ENCODE results near the gene SFMBT1.

SFMBT1 gene

DNA sequence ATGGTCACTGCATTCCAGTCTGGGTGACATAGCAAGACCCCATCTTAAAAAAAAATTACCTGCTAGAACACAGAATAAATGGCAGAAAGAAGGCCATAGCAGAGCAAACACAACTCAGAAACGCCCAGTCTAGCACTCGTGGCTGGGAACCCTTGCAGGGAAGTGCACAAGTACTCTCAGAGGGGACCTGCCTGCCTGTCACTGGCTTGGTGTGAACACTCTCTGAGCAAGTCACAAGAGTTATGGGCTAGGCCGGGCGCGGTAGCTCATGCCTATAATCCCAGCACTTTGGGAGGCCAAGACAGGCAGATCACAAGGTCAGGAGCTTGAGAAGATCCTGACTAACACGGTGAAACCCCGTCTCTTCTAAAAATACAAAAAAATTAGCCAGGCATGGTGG is 17.2 kb downstream of the SFMBT1 start:
- no peak for DNase-seq (ENCODE audit: low spot score)
- Histone ChIP-seq H3K27ac (no peak overlapping the region), H3K4me3 (no peak overlapping the region)
- TF ChIP-seq, protein P1, sequence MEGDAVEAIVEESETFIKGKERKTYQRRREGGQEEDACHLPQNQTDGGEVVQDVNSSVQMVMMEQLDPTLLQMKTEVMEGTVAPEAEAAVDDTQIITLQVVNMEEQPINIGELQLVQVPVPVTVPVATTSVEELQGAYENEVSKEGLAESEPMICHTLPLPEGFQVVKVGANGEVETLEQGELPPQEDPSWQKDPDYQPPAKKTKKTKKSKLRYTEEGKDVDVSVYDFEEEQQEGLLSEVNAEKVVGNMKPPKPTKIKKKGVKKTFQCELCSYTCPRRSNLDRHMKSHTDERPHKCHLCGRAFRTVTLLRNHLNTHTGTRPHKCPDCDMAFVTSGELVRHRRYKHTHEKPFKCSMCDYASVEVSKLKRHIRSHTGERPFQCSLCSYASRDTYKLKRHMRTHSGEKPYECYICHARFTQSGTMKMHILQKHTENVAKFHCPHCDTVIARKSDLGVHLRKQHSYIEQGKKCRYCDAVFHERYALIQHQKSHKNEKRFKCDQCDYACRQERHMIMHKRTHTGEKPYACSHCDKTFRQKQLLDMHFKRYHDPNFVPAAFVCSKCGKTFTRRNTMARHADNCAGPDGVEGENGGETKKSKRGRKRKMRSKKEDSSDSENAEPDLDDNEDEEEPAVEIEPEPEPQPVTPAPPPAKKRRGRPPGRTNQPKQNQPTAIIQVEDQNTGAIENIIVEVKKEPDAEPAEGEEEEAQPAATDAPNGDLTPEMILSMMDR (IDR thresholded peaks at IDR 0.05): no peak

DNA sequence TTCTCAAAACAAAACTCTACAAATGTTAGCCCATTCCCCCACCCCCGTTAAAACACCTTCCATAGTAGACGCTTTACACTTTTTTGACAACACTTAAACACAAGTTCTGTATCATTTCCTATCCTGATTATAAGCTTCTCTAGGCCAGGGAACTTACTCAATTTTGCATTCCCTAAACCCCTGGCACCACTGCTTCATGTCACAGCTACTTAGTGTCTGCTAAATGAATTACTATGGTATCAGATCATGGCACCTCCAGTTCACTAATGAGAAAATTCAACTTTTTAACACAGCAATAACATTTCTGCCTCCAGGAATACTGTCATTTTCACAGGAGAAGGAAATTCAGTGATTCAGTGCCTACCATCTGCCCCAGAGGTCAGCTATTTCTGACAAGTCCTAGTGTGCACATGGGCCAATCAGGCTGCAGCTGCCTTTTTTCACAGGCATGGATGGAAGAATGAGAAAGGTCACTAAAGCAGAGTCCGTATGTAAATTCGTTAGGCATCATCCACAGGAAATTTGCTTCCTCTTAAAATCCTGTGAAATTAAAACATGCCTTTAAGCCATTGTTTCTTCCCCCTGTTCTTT is 18.5 kb downstream of the SFMBT1 start:
- DNase-seq (ENCODE audit: low spot score): no peak
- TF ChIP-seq, protein P1 (IDR thresholded peaks at IDR 0.05): no peak
- no peak overlapping the region for H3K4me3 ChIP-seq
- no peak overlapping the region for H3K27ac ChIP-seq

DNA sequence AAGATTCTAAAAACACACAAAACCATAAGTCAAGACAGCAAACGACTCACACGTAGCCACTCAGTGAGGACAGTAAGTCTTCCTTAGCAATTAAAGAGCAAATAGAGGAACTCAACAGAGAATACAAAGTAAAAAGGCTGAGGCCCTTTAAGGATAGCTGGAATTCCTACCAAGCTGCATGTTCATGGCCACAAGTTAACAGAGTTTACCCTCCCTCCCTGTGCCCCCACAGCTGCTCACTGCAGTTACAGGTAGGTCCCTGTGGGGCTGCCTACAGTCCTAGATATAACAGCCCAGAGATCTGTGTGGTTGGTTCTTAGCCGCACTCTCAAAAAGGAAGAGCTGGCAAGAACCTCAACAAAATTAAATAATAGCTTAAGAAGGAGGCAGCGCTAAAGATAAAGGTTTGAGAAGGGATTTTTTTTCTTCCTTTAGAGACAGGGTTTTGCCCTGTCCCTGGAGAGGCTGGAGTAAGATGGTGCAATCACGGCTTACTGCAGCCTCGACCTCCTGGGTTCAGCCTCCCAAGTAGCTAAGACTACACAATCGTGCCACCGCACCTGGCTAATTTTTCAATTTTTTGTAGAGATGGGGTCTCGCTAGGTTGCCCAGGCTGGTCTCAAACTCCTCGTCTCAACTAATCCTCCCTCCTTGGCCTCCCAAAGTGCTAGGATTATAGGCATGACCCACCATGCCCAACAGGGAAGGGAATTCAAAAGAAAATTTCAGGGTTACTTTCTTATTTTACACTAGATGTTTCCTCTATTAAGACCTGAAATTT is 19.3 kb downstream of the SFMBT1 start:
- TF ChIP-seq, protein P1 (IDR thresholded peaks at IDR 0.05): no peak

DNA sequence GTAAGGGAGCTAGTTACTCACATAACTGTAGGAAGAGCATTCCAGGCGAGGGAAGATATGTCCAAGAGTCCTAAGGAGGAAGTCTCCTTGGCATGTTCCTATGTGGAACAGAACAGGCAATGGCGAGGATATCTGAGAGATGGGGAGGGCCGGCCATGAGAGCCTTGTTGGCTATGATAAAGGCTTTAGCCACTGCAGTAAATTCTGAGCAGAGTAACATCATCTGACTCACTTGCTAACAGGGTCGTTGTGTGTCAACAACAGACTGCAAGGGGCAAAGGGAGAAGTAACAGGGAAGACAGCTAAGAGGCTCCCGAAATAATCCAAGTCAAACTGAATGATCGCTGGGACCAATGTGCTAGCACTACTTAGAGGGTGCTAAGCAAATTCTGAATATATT is 21.6 kb downstream of the SFMBT1 start:
- TF ChIP-seq, protein P1 (IDR thresholded peaks at IDR 0.05): no peak
- DNase-seq (ENCODE audit: low spot score): no peak
- Histone ChIP-seq H3K4me3 (no peak overlapping the region), H3K27ac (no peak overlapping the region)

More for the DNA sequence above, 19.3 kb downstream of the SFMBT1 start:
- no peak overlapping the region for H3K27ac ChIP-seq
- no peak for DNase-seq (ENCODE audit: low spot score)
- H3K4me3 ChIP-seq: no peak overlapping the region

DNA sequence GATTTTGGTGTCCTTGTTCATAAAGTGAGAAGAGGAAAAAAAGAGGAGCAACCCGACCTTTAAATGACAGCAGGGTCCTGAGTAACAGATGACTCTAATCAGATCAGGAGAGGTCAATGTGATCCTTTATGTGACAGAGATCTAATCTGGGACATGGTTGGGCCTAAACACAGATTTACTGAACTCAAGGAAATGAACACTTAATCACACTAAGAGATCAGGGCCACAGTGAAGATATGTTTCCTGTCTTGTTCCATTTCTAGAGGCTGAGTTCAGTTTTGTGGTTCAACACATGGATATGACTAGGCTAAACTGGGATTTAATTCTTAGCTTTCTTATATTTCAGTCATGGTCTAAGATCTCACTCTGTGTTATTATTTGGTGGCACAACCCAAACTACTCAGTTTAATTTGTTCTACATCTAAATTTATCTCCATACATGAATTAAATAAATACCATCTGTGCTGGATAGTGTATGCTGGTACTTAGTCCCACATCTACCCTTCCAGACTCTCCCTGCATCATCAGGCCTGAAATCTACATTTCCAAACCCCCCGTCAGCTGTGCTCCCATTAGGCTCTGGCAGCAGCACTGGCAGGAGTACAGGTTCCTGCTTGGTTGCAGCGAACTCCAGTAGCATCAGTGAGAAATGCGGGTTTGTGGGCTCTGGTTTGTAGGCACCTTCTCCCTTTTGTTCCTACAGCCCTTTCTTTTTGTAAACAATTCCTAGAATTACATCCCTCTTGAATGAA is 22.6 kb downstream of the SFMBT1 start:
- no peak for DNase-seq (ENCODE audit: low spot score)
- TF ChIP-seq, protein P1 (IDR thresholded peaks at IDR 0.05): no peak
- Histone ChIP-seq H3K27ac (no peak overlapping the region), H3K4me3 (no peak overlapping the region)

DNA sequence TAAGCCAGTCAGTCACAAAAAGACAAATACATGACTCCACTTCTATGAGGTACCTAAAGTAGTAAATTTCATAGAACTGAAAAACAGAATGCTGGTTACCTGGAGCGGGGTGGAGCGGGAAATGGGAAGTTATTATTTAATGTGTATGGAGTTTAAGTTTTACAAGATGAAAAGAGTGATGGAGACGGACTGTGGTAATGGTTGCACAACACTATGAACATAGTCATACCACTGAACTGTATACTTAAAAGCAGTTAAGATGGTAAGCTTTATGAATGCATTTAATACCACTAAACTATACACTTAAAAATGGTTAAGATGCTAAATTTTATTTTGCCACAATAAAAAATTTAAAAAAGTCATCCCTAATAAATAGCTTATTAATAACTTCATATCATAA is 23.2 kb downstream of the SFMBT1 start:
- DNase-seq (ENCODE audit: low spot score): no peak
- Histone ChIP-seq H3K4me3 (no peak overlapping the region), H3K27ac (no peak overlapping the region)
- TF ChIP-seq, protein P1 (IDR thresholded peaks at IDR 0.05): no peak

Data from coronary artery (tissue), 2 donors.